ENCODE measurements around the gene GAS2L1.

GAS2L1 gene

DNA sequence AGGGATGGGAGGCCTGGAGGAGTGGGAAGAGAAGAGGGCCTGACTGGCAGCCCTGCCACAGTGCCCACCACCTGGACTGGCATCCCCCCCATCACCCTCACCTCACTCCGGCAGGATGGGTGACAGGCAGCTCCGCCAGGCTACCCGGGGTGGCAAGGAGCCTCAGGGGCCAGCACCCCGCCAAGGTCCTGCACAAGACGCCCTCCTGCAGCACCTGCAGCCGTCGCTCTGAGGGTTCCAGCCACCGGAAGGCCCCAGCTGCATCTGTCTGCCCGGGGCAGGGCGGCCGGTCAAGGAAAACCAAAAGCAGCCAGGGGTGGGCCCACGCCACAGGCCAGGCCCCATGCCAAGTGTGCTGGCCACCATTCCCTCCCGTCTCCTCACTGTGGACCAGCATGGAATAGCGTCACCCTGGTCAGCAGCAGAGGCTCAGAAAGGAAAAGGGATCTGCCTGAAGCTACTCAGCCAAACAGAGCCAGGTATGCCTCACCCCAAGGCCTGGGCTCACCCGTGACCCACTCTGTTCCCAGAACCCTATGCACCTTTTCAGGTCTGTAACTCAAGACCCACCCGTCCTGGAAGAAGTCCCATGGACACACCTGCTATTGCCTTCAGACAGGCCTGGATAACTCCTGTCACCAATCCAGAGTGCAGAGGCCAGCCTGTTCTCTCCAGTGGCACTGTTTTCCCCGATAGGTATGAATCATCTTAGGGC is 45.7 kb upstream of the GAS2L1 start:
- no peak overlapping the region for H3K27ac Mint-ChIP-seq
- TF ChIP-seq, protein P1, sequence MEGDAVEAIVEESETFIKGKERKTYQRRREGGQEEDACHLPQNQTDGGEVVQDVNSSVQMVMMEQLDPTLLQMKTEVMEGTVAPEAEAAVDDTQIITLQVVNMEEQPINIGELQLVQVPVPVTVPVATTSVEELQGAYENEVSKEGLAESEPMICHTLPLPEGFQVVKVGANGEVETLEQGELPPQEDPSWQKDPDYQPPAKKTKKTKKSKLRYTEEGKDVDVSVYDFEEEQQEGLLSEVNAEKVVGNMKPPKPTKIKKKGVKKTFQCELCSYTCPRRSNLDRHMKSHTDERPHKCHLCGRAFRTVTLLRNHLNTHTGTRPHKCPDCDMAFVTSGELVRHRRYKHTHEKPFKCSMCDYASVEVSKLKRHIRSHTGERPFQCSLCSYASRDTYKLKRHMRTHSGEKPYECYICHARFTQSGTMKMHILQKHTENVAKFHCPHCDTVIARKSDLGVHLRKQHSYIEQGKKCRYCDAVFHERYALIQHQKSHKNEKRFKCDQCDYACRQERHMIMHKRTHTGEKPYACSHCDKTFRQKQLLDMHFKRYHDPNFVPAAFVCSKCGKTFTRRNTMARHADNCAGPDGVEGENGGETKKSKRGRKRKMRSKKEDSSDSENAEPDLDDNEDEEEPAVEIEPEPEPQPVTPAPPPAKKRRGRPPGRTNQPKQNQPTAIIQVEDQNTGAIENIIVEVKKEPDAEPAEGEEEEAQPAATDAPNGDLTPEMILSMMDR (IDR thresholded peaks at IDR 0.05; ENCODE audit: unreplicated experiment in 3 of 3), result no peak
- H3K4me3 Mint-ChIP-seq, result no peak overlapping the region

DNA sequence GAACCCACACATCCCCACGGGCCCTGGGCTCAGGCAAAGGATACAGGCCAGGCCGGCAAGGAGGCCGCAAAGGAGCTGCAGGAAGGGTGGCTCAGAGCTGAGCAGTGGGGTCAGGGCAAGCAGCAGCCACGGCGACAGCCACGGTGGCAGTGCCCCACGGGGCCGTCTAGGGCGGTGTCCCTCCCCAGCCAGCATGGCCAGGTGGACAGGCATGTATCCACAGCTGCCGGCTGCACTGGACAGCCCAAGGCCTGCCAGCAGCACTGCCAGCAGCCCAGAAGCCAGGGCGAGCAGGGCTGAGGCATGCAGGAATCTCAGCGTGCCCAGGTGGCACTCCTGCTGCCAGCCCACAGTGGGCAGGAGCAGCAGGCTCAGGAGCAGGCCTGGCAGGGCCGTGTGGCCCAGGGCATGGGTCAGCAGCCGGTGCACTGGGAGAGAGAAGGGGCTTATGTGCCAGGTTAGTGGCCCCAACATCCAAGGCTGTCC is 42.6 kb upstream of the GAS2L1 start:
- no peaks in the 10 kb centered on the region for H3K27me3 Mint-ChIP-seq (ENCODE audit: low read depth)
- H3K27ac Mint-ChIP-seq, result no peak overlapping the region
- H3K4me3 Mint-ChIP-seq, result no peak overlapping the region
- TF ChIP-seq, protein P1 (IDR thresholded peaks at IDR 0.05; ENCODE audit: unreplicated experiment in 3 of 3), result no peak
- H3K4me1 Mint-ChIP-seq, result peaks cover 17% of the 10 kb centered on the region
- peaks cover 14% of the 10 kb centered on the region for H3K36me3 Mint-ChIP-seq (ENCODE audit: low read depth)
- H3K9me3 Mint-ChIP-seq, result no peaks in the 10 kb centered on the region

More for the DNA sequence above, 45.7 kb upstream of the GAS2L1 start:
- Mint-ChIP-seq H3K36me3 (ENCODE audit: low read depth) (no peaks in the 10 kb centered on the region), H3K27me3 (ENCODE audit: low read depth) (no peaks in the 10 kb centered on the region), H3K4me1 (no peaks in the 10 kb centered on the region), H3K9me3 (no peaks in the 10 kb centered on the region)

DNA sequence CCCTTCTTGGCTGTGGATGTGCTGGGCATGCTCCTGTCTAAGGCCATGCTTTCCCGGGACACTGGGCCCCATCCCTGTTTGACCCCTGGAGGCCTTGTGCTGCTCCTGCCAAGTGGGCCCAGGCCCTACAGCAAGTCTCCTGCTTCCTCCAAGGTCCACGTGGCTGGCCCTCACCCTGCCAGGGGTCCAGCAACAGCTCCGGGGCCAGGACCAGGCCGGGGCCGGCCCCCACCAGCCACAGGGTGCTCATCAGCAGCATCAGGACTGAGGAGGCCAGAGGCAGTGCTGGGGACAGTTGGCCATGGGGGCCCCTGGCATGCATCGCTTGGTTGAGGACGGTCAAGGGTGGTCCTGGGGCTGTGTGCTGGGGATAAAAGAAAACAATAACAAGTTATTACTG is 41.1 kb upstream of the GAS2L1 start:
- TF ChIP-seq, protein P1 (IDR thresholded peaks at IDR 0.05; ENCODE audit: unreplicated experiment in 3 of 3), result no peak
- Mint-ChIP-seq H3K27ac (no peak overlapping the region), H3K27me3 (ENCODE audit: low read depth) (no peaks in the 10 kb centered on the region), H3K36me3 (ENCODE audit: low read depth) (peaks cover 23% of the 10 kb centered on the region), H3K4me3 (peak overlapping the region in 1 of 3 experiments; percentile 94), H3K9me3 (no peaks in the 10 kb centered on the region), H3K4me1 (peaks cover 29% of the 10 kb centered on the region)

GRCh38 chr22:29265929-29266328 is 40.5 kb upstream of the GAS2L1 start:
- TF ChIP-seq, protein P1 (IDR thresholded peaks at IDR 0.05; ENCODE audit: unreplicated experiment in 3 of 3), result no peak
- H3K36me3 Mint-ChIP-seq (ENCODE audit: low read depth), result peaks cover 27% of the 10 kb centered on the region
- H3K9me3 Mint-ChIP-seq, result no peaks in the 10 kb centered on the region
- peaks cover 36% of the 10 kb centered on the region for H3K4me1 Mint-ChIP-seq
- H3K4me3 Mint-ChIP-seq, result peak overlapping the region; percentile 93 to 97 (median 94)
- no peaks in the 10 kb centered on the region for H3K27me3 Mint-ChIP-seq (ENCODE audit: low read depth)
- peak overlapping the region; percentile 96 to 100 (median 99) for H3K27ac Mint-ChIP-seq

DNA sequence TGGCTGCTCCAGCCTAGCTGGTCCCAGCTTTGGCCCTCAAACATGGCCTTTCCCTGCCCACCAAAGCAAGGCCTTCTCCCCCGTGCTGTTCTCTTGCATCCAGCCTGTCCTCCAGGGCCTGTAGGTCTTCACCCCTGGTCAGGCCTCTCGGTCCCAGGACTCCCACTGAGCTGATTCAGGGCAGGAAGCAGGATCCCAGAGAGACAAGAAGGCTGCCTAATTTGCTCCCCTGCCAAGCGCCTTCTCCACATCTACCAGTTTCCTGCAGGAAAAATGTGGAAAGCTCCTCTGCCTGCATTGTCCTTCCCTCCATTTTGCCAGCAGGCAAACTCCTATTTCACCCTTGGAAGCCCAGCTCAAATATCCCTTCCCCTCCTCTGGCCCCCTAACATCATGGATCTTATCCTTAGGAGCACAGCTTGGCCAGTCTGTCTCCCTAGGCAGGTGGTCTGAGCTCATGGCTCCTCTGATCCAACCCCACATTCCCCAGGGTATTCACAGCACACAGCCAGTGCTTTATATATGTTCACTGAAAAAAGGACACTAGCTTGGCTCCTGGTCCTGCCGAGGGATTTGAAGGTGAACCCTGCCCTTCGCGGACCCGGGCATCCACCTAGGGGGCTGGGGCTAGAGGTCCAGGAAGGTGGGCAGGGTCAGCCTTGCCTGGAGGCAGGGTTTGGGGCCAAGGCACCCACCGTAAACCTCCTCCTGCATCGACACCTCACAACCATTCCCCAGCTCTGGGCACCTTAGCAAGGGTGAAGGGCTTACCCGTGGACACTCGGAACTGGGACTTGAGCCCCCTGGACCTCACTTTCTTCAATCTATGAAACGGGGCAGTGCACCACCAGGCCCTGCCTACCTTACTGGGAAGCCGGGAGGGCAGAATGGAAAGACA is 39.6 kb upstream of the GAS2L1 start:
- Mint-ChIP-seq H3K36me3 (ENCODE audit: low read depth) (peaks cover 33% of the 10 kb centered on the region), H3K4me1 (peaks cover 44% of the 10 kb centered on the region), H3K9me3 (no peaks in the 10 kb centered on the region), H3K4me3 (peak overlapping the region; percentile 93 to 97 (median 94)), H3K27me3 (ENCODE audit: low read depth) (no peaks in the 10 kb centered on the region), H3K27ac (peak overlapping the region; percentile 96 to 100 (median 99))
- TF ChIP-seq, protein P1 (IDR thresholded peaks at IDR 0.05; ENCODE audit: unreplicated experiment in 3 of 3), result no peak

Data from nephron (organoid).